Keratinocyte (primary cell): ENCODE data around the gene SNX3.

Experiments used
- EZH2 ChIP-seq: IDR thresholded peaks from one replicate; pipeline ENCODE4 v1.6.1; 2012; ENCODE audit warnings: inconsistent platforms, mild to moderate bottlenecking, low read length, moderate library complexity
- TF ChIP-seq, protein P1 (sequence below), 3 experiments: IDR thresholded peaks in 1 of 3; conservative IDR thresholded peaks in 1 of 3; optimal IDR thresholded peaks in 1 of 3; 2 replicates in 2 of 3; 3 replicates in 1 of 3; pipeline versions ENCODE3 to v1.5.1; 2011; ENCODE audit warnings: low read length in 3 of 3, mild to moderate bottlenecking in 3 of 3, moderate library complexity in 2 of 3, control low read depth in 1 of 3, inconsistent platforms in 1 of 3; ENCODE audit not compliant: insufficient read depth in 2 of 3; ENCODE audit errors: extremely low read depth in 1 of 3

DNA sequence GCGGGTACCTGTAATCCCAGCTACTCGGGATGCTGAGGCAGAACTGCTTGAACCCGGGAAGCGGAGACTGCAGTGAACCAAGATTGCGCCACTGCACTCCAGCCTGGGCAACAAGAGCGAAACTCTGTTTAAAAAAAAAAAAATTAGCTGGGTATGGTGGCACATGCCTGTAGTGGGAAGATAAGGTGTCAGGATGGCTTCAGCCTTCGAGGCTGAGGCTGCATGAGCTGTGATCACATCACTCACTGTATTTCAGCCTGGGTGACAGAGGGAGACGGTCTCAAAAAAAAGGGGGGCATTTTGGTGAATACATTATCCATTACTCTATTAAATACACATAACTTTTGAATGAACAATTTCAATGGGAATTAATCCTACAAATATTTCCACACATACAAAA is 32.4 kb downstream of the SNX3 start:
- TF ChIP-seq, protein P1, sequence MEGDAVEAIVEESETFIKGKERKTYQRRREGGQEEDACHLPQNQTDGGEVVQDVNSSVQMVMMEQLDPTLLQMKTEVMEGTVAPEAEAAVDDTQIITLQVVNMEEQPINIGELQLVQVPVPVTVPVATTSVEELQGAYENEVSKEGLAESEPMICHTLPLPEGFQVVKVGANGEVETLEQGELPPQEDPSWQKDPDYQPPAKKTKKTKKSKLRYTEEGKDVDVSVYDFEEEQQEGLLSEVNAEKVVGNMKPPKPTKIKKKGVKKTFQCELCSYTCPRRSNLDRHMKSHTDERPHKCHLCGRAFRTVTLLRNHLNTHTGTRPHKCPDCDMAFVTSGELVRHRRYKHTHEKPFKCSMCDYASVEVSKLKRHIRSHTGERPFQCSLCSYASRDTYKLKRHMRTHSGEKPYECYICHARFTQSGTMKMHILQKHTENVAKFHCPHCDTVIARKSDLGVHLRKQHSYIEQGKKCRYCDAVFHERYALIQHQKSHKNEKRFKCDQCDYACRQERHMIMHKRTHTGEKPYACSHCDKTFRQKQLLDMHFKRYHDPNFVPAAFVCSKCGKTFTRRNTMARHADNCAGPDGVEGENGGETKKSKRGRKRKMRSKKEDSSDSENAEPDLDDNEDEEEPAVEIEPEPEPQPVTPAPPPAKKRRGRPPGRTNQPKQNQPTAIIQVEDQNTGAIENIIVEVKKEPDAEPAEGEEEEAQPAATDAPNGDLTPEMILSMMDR (optimal IDR thresholded peaks at IDR 0.05 in 1 of 3, IDR thresholded peaks at IDR 0.05 in 1 of 3, conservative IDR thresholded peaks at IDR 0.05 in 1 of 3; ENCODE audit: extremely low read depth in 1 of 3, insufficient read depth in 2 of 3, low read length in 3 of 3), result no peak
- no peak for TF ChIP-seq EZH2
